ENCODE measurements around the gene NR2F1-AS1. TPM values are rescaled to one million over a fixed set of nuclear protein-coding genes. Genes with fewer than 3 reads are reported as not detected.
"Not testable (repeated sequence)": the region's sequence is repeated elsewhere in the genome, so short reads cannot be mapped to it uniquely, and the experiment has no call there.

NR2F1-AS1 gene
- polyA plus RNA-seq, 1 donor, result 7.2 TPM

DNA sequence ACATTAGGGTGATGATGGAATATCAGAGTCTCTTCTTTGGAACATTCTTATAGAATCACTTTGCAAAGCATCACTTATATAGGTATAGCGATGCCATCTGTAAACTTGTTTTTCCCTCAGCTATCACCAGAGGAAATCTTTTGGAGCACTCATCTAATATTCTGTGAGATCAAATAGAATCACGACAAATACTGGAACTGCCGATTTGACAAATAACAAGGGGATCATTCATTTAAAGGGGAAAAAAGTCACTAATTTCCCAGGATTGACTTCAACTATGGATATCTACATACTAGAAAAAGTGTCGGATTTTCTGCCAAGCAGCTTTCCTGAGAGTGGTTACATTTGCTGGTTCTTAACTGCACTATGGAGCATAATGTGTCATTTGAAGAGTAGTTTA lies 178.6 kb downstream of the NR2F1-AS1 start:
- no CpG with 5 or more reads among the region's 4 CpGs for WGBS (ENCODE audit: insufficient coverage, low lambda C conversion rate)
- no peak overlapping the region for H3K4me3 ChIP-seq (ENCODE audit: low read length)
- H3K4me1 ChIP-seq (ENCODE audit: control insufficient read depth, insufficient read depth, low read length), result no peaks in the 10 kb centered on the region
- no peaks in the 10 kb centered on the region for H3K27me3 ChIP-seq (ENCODE audit: control insufficient read depth, insufficient read depth, low read length)
- H3K27ac ChIP-seq (ENCODE audit: low read length), result no peak overlapping the region
- no peak for DNase-seq
- no peaks in the 10 kb centered on the region for H3K9me3 ChIP-seq (ENCODE audit: control insufficient read depth, low read depth, low read length)
- no peaks in the 10 kb centered on the region for H3K36me3 ChIP-seq (ENCODE audit: control insufficient read depth, insufficient read depth, low read length)

DNA sequence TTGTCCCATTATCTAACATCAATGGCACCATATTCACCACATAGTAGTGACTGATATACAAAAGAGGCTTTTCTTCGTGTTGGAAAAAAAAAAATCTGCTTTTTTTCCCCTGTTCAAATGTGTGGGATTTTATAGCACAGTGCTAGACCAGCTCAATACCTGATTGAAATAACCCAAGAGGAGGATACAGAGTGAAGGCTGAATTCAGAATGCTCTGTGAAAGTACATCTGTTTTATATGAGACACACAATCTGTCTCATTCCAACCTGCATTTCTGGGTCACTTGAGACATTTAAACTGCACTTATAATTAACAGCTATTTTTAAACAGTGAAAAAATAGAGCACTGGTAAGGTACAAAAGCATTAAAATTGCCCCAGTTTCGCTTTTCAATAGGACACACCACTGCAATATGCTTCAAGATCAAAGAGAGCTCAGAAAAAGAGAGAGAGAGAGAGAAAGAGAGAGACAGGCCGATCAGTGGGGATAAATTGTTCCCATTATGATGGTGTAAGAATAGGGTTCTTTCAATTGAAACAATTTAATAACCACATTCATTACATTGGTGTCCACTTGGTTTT lies 179.3 kb downstream of the NR2F1-AS1 start:
- Histone ChIP-seq H3K9me3 (ENCODE audit: control insufficient read depth, low read depth, low read length) (no peaks in the 10 kb centered on the region), H3K4me3 (ENCODE audit: low read length) (no peak overlapping the region), H3K27me3 (ENCODE audit: control insufficient read depth, insufficient read depth, low read length) (no peaks in the 10 kb centered on the region), H3K36me3 (ENCODE audit: control insufficient read depth, insufficient read depth, low read length) (no peaks in the 10 kb centered on the region), H3K27ac (ENCODE audit: low read length) (no peak overlapping the region), H3K4me1 (ENCODE audit: control insufficient read depth, insufficient read depth, low read length) (no peaks in the 10 kb centered on the region)
- no peak for DNase-seq
- WGBS (ENCODE audit: insufficient coverage, low lambda C conversion rate), result 92% methylated on average over 2 of the region's 3 CpGs

DNA sequence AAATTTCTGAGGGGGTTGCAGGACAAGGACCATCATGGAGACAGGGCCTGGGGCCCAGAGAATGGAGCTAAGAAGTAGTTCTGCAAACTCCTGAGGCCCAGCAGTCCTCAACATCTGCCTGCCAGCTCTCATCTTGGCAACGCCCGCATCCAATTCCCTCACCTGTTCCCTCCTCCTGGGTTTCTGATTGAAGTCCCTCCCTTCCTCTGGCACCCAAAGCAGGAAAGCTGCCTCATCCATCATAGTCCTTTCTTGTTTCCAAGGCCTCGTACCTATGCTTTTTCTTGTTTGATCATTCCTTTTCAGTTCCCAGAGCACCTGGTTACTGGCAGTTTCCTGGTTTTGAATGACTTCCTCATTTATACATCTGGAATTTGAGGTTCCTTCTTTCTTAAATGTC lies 181.3 kb downstream of the NR2F1-AS1 start:
- H3K4me1 ChIP-seq (ENCODE audit: control insufficient read depth, insufficient read depth, low read length), result no peaks in the 10 kb centered on the region
- no peaks in the 10 kb centered on the region for H3K9me3 ChIP-seq (ENCODE audit: control insufficient read depth, low read depth, low read length)
- H3K27me3 ChIP-seq (ENCODE audit: control insufficient read depth, insufficient read depth, low read length), result no peaks in the 10 kb centered on the region
- 0% methylated on average over 1 of the region's 3 CpGs for WGBS (ENCODE audit: insufficient coverage, low lambda C conversion rate)
- no peaks in the 10 kb centered on the region for H3K36me3 ChIP-seq (ENCODE audit: control insufficient read depth, insufficient read depth, low read length)
- no peak overlapping the region for H3K27ac ChIP-seq (ENCODE audit: low read length)
- no peak overlapping the region for H3K4me3 ChIP-seq (ENCODE audit: low read length)
- no peak for DNase-seq

DNA sequence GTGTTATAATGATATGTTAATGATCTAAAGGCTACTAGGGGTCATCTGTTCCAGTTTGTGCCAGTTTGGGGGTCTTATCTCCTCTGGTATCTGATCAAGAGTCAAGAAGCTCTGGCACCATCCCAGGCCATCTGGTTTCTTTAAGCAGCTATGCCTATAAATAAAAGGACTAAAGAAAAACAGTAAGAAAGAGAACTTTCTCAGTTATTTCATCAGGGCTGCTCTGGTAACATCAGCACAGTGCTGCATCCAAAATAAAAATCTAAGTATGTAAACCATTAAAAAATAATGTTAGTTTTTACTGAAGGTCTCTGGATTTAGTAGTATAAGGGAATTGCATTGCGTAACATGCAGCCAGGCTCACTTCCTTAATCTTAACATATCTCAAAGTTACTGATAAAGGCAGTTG lies 185.0 kb downstream of the NR2F1-AS1 start:
- no peaks in the 10 kb centered on the region for H3K36me3 ChIP-seq (ENCODE audit: control insufficient read depth, insufficient read depth, low read length)

GRCh38 chr5:93395010-93395409 lies 186.0 kb downstream of the NR2F1-AS1 start:
- Histone ChIP-seq H3K27me3 (ENCODE audit: control insufficient read depth, insufficient read depth, low read length) (no peaks in the 10 kb centered on the region), H3K27ac (ENCODE audit: low read length) (no peak overlapping the region), H3K9me3 (ENCODE audit: control insufficient read depth, low read depth, low read length) (no peaks in the 10 kb centered on the region), H3K4me1 (ENCODE audit: control insufficient read depth, insufficient read depth, low read length) (no peaks in the 10 kb centered on the region), H3K36me3 (ENCODE audit: control insufficient read depth, insufficient read depth, low read length) (no peaks in the 10 kb centered on the region), H3K4me3 (ENCODE audit: low read length) (no peak overlapping the region)
- no CpG with 5 or more reads among the region's 1 CpG for WGBS (ENCODE audit: insufficient coverage, low lambda C conversion rate)
- no peak for DNase-seq

More for the DNA sequence above, 185.0 kb downstream of the NR2F1-AS1 start:
- no peaks in the 10 kb centered on the region for H3K27me3 ChIP-seq (ENCODE audit: control insufficient read depth, insufficient read depth, low read length)
- H3K4me3 ChIP-seq (ENCODE audit: low read length), result no peak overlapping the region
- no peak overlapping the region for H3K27ac ChIP-seq (ENCODE audit: low read length)
- no peaks in the 10 kb centered on the region for H3K4me1 ChIP-seq (ENCODE audit: control insufficient read depth, insufficient read depth, low read length)
- no peak for DNase-seq
- WGBS (ENCODE audit: insufficient coverage, low lambda C conversion rate), result no CpG with 5 or more reads among the region's 1 CpG
- no peaks in the 10 kb centered on the region for H3K9me3 ChIP-seq (ENCODE audit: control insufficient read depth, low read depth, low read length)

DNA sequence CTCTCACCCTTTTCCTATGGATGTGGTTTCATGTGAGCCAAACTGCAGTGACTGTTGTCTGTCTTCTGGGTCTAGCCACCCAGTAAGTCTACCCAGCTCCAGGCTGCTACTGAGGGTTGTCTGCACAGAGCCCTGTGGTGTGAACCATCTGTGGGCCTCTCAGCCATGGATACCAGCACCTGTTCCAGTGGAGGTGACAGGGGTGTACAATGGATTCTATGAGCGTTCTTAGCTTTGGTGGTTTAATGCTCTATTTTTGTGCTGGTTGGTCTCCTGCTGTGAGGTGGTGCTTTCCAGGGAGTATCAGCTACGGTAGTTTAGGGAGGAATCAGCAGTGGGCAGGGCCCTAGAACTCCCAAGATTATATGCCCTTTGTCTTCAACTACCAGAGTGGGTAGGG lies 186.7 kb downstream of the NR2F1-AS1 start:
- no CpG with 5 or more reads among the region's 2 CpGs for WGBS (ENCODE audit: insufficient coverage, low lambda C conversion rate)
- Histone ChIP-seq H3K4me1 (ENCODE audit: control insufficient read depth, insufficient read depth, low read length) (no peaks in the 10 kb centered on the region), H3K27ac (ENCODE audit: low read length) (no peak overlapping the region), H3K9me3 (ENCODE audit: control insufficient read depth, low read depth, low read length) (no peaks in the 10 kb centered on the region), H3K36me3 (ENCODE audit: control insufficient read depth, insufficient read depth, low read length) (no peaks in the 10 kb centered on the region), H3K4me3 (ENCODE audit: low read length) (no peak overlapping the region), H3K27me3 (ENCODE audit: control insufficient read depth, insufficient read depth, low read length) (no peaks in the 10 kb centered on the region)
- DNase-seq, result no peak

- H3K36me3 ChIP-seq (ENCODE audit: control insufficient read depth, insufficient read depth, low read length); H3K4me1 ChIP-seq (ENCODE audit: control insufficient read depth, insufficient read depth, low read length); H3K4me3 ChIP-seq (ENCODE audit: low read length); DNase-seq; H3K27me3 ChIP-seq (ENCODE audit: control insufficient read depth, insufficient read depth, low read length); H3K9me3 ChIP-seq (ENCODE audit: control insufficient read depth, low read depth, low read length); H3K27ac ChIP-seq (ENCODE audit: low read length): not testable (repeated sequence)
- 88% methylated on average over 2 of the region's 2 CpGs for WGBS (ENCODE audit: insufficient coverage, low lambda C conversion rate)
Observed at GRCh38 chr5:93391169-93391568, 189.8 kb downstream of the NR2F1-AS1 start.

- Histone ChIP-seq H3K27ac (ENCODE audit: low read length) (no peak overlapping the region), H3K9me3 (ENCODE audit: control insufficient read depth, low read depth, low read length) (no peaks in the 10 kb centered on the region), H3K27me3 (ENCODE audit: control insufficient read depth, insufficient read depth, low read length) (no peaks in the 10 kb centered on the region), H3K4me3 (ENCODE audit: low read length) (no peak overlapping the region), H3K4me1 (ENCODE audit: control insufficient read depth, insufficient read depth, low read length) (no peaks in the 10 kb centered on the region), H3K36me3 (ENCODE audit: control insufficient read depth, insufficient read depth, low read length) (no peaks in the 10 kb centered on the region)
- no peak for DNase-seq
- WGBS (ENCODE audit: insufficient coverage, low lambda C conversion rate), result 80% methylated on average over 2 of the region's 2 CpGs
Observed at GRCh38 chr5:93385655-93386054, 195.4 kb downstream of the NR2F1-AS1 start.

- WGBS (ENCODE audit: insufficient coverage, low lambda C conversion rate), result 80% methylated on average over 1 of the region's 3 CpGs
- no peak overlapping the region for H3K4me3 ChIP-seq (ENCODE audit: low read length)
- H3K4me1 ChIP-seq (ENCODE audit: control insufficient read depth, insufficient read depth, low read length), result no peaks in the 10 kb centered on the region
- no peaks in the 10 kb centered on the region for H3K27me3 ChIP-seq (ENCODE audit: control insufficient read depth, insufficient read depth, low read length)
- no peak for DNase-seq
- no peaks in the 10 kb centered on the region for H3K36me3 ChIP-seq (ENCODE audit: control insufficient read depth, insufficient read depth, low read length)
- no peak overlapping the region for H3K27ac ChIP-seq (ENCODE audit: low read length)
- no peaks in the 10 kb centered on the region for H3K9me3 ChIP-seq (ENCODE audit: control insufficient read depth, low read depth, low read length)
Observed at GRCh38 chr5:93384995-93385394, 196.0 kb downstream of the NR2F1-AS1 start.

GRCh38 chr5:93384026-93384425 lies 197.0 kb downstream of the NR2F1-AS1 start:
- Histone ChIP-seq H3K27me3 (ENCODE audit: control insufficient read depth, insufficient read depth, low read length) (no peaks in the 10 kb centered on the region), H3K27ac (ENCODE audit: low read length) (no peak overlapping the region), H3K4me1 (ENCODE audit: control insufficient read depth, insufficient read depth, low read length) (no peaks in the 10 kb centered on the region), H3K36me3 (ENCODE audit: control insufficient read depth, insufficient read depth, low read length) (no peaks in the 10 kb centered on the region), H3K9me3 (ENCODE audit: control insufficient read depth, low read depth, low read length) (no peaks in the 10 kb centered on the region), H3K4me3 (ENCODE audit: low read length) (no peak overlapping the region)
- WGBS (ENCODE audit: insufficient coverage, low lambda C conversion rate), result 86% methylated on average over 1 of the region's 4 CpGs
- no peak for DNase-seq

DNA sequence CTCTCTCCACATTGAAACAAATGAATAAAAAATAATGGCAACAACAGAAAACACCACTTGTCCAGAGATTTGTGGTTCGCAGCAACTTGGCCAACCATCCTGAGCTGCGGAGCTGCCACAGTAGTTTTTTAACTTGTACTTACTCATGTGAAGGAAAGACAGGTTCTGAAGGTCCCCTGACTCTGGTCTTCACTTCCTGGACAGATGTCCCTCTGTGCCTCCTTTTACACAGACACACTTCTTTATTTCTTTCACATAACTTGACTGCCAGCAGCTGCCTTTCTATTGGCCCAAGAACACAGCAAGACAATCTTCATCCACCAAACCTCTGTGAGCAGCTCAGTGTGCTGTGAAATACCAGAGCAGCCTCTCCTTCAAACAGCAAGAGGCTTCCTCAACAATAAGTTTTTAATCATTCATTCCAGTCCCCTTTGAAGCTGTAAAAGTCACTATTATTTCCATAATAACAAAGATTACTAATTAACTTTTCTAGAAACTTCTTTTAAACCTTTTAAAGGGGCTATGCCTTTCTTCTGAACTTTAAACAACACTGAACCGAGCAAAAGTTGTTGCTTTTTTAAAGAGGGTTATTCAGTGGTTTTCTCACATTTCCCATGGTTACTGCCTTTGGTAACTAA lies 198.7 kb downstream of the NR2F1-AS1 start:
- WGBS (ENCODE audit: insufficient coverage, low lambda C conversion rate), result 100% methylated on average over 2 of the region's 3 CpGs
- no peak for DNase-seq
- Histone ChIP-seq H3K27me3 (ENCODE audit: control insufficient read depth, insufficient read depth, low read length) (no peaks in the 10 kb centered on the region), H3K9me3 (ENCODE audit: control insufficient read depth, low read depth, low read length) (no peaks in the 10 kb centered on the region), H3K36me3 (ENCODE audit: control insufficient read depth, insufficient read depth, low read length) (no peaks in the 10 kb centered on the region), H3K4me3 (ENCODE audit: low read length) (no peak overlapping the region), H3K27ac (ENCODE audit: low read length) (no peak overlapping the region), H3K4me1 (ENCODE audit: control insufficient read depth, insufficient read depth, low read length) (no peaks in the 10 kb centered on the region)
